Activated CD4-positive, alpha-beta T cell treated with anti-CD3 and anti-CD28 coated beads for 36 hours (primary cell): ENCODE measurements around the gene OSBPL5. TPM values are rescaled to one million over a fixed set of nuclear protein-coding genes. Genes with fewer than 3 reads are reported as not detected.
"Not testable (repeated sequence)": the region's sequence is repeated elsewhere in the genome, so short reads cannot be mapped to it uniquely, and the experiment has no call there.

ENCODE experiments used
- ATAC-seq: fragments of 200-7000 bp; cut with Tn5 transposase; one replicate; pipeline ENCODE4 v1.10.0; 2021; ENCODE audit warnings: mild to moderate bottlenecking, moderate library complexity
- CTCF ChIA-PET: fragments of 350-600 bp; sonication (Branson Sonifier 250); formaldehyde crosslinking; loops from one replicate; lab custom pipeline; 2021; ENCODE audit warnings: antibody characterized with exemption; lab: Charles Lee
- POLR2A ChIA-PET: fragments of 350-600 bp; sonication (Branson Sonifier 250); formaldehyde crosslinking; loops from one replicate; lab custom pipeline; 2021; ENCODE audit warnings: antibody characterized with exemption, inconsistent platforms; lab: Charles Lee
- DNase-seq: peaks from one replicate; pipeline ENCODE4 v3.0.0-alpha.2; 2020
- H3K27ac Mint-ChIP-seq: one replicate; pipeline ENCODE4 v1.8.0; 2021; ENCODE audit warnings: mixed read lengths
- H3K27me3 Mint-ChIP-seq: one replicate; pipeline ENCODE4 v1.8.0; 2021; ENCODE audit warnings: mixed read lengths
- H3K36me3 Mint-ChIP-seq: one replicate; pipeline ENCODE4 v1.8.0; 2021; ENCODE audit warnings: low read depth, mixed read lengths
- H3K4me1 Mint-ChIP-seq: one replicate; pipeline ENCODE4 v1.8.0; 2021; ENCODE audit warnings: mixed read lengths
- H3K4me3 Mint-ChIP-seq: one replicate; pipeline ENCODE4 v1.8.0; 2021; ENCODE audit warnings: mild to moderate bottlenecking, moderate library complexity, mixed read lengths
- H3K9me3 Mint-ChIP-seq: one replicate; pipeline ENCODE4 v1.8.0; 2021; ENCODE audit warnings: low read depth, mixed read lengths
- intact Hi-C, 2 experiments: fragments of 100-400 bp; cut with DNase I in 1 of 2; cut with micrococcal nuclease in 1 of 2; formaldehyde crosslinking; loops; one replicate each; pipeline versions ENCODE4 v1.14.2 to v1.15.1; 2022 to 2024; cut with DNase I, micrococcal nuclease
- total RNA-seq, 2 experiments: library from RNA; stranded (reverse); gene quantifications; one replicate each; pipeline ENCODE4 v1.2.3, GENCODE V29; 2021

OSBPL5 gene
- total RNA-seq, 2 experiments from 2014 or later = 5.8 to 7.1 TPM

DNA sequence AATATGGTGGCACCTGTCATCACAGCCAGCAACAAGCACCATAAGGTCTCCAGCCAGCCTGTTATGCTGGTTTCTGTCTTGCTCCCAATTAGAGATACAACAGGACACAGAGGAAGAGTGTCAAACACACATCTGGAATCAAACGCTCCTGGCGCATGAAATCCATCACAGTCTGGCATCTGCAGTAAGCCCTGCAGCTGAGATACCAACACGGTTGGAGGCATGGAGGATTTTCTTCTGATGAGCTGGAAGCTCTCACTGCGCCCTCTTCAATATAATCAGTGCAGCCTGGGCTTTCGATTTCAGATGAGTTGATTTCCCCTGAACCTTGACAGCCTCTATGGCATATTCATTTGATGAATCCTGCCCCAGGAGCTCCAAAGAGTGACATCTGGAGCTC lies 80.1 kb downstream of the OSBPL5 start:
- POLR2A ChIA-PET = no interaction called here
- intact Hi-C loops = no loop called here
- Mint-ChIP-seq H3K36me3 (no peaks in the 10 kb centered on the region), H3K4me1 (no peaks in the 10 kb centered on the region), H3K4me3 (no peak overlapping the region), H3K27me3 (peaks cover 3% of the 10 kb centered on the region), H3K9me3 (no peaks in the 10 kb centered on the region), H3K27ac (no peak overlapping the region)
- ATAC-seq (no peak), DNase-seq (no peak)
- CTCF ChIA-PET = interaction anchor here (0.9 kb wide), 1 partner anchor 551 kb away, joined by 4 read pairs; no protein-coding TSS in a partner anchor

DNA sequence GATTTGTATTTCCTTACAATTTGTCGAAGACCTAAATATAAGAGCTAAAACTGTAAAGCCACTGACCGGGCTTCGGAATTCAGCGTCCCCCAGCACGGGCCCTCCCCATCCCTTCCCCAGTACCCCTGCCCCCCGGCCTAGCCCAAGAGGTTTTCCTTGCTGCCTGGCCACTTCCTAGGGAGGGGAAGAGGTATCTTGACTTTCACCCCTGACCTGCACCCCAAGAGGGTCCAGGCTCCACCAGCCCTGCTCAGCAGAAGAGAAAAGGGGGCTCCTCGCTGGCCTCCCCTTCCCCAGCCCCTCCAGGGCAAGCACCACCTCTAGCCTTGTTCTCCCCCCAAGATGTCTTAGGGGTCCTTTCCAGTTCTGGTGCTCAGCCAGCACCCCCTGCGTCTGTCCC lies 81.8 kb downstream of the OSBPL5 start:
- ChIA-PET CTCF (no interaction called here), POLR2A (no interaction called here)
- Mint-ChIP-seq H3K27me3 (peaks cover 6% of the 10 kb centered on the region), H3K36me3 (no peaks in the 10 kb centered on the region), H3K4me3 (no peak overlapping the region), H3K9me3 (no peaks in the 10 kb centered on the region), H3K27ac (no peak overlapping the region), H3K4me1 (no peaks in the 10 kb centered on the region)
- intact Hi-C loops = no loop called here
- DNase-seq (no peak), ATAC-seq (no peak)

DNA sequence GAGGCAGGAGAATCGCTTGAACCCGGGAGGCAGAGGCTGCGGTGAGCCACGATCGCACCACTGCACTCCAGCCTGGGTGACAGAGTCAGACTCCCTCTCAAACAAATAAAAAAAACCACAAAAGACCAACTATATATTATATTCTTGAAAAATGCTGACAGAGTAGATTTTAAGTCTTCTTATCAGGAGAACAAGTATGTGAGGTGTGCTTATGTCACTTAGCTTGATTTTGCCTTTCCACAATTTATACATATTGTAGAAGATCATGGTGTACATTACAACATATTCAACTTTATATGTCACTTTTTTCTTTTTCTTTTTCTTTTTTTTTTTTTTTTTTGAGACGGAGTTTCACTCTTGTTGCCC lies 83.7 kb downstream of the OSBPL5 start:
- DNase-seq (no peak), ATAC-seq (no peak)
- Mint-ChIP-seq H3K4me3 (no peak overlapping the region), H3K36me3 (no peaks in the 10 kb centered on the region), H3K4me1 (no peaks in the 10 kb centered on the region), H3K9me3 (no peaks in the 10 kb centered on the region), H3K27ac (no peak overlapping the region), H3K27me3 (peaks cover 6% of the 10 kb centered on the region)
- POLR2A ChIA-PET = no interaction called here
- intact Hi-C loops = no loop called here
- CTCF ChIA-PET = no interaction called here

DNA sequence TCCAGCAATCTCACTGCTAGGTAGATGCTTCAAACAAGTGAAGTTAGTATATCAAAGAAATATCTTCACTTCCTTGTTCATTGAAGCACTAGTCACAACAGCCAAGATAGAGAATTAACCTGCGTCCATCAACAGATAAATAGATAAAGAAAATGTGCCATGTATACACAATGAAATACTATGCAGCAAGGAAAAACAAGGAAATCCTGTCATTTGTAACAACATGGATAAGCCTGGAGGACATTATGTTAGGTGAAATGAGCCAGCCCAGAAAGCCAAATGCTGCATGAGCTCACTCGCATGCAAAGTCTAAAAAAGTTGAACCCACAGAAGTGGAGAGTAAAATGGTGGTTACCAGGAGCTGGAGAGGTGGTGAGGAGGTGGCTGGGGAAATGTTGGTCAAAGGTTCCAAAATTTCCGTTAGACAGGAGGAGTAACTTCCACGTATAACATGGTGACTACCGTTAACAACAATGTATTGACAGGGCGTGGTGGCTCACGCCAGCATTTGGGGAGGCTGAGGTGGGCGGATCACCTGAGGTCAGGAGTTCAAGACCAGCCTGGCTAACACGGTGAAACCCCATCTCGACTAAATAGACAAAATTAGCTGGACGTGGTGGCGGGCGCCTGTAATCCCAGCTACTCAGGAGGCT lies 84.3 kb downstream of the OSBPL5 start:
- intact Hi-C loops = no loop called here
- no peak overlapping the region for H3K4me3 Mint-ChIP-seq
- CTCF ChIA-PET = interaction anchor here (0.6 kb wide), 1 partner anchor 56 kb away, joined by 3 read pairs; no protein-coding TSS in a partner anchor

DNA sequence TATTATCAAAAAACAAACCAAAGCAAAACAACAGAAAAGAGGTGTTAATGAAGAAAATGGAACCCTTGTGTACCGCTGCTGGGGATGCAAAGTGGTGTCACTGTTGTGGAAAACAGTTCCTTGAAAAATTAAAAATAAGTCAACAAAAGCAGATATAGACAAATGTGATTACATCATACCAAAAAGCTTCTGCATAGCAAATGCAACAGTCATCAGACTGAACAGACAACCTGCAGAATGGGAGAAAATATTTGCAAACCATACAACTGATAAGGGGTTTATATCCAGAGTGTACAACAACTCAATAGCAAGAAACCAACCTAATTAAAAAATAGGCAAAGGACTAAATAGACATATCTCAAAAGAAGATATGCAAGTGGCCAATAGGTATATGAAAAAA lies 85.0 kb downstream of the OSBPL5 start:
- H3K36me3 Mint-ChIP-seq = no peaks in the 10 kb centered on the region
- DNase-seq (no peak), ATAC-seq (no peak)
- POLR2A ChIA-PET = no interaction called here
- CTCF ChIA-PET = no interaction called here
- H3K27me3 Mint-ChIP-seq = peaks cover 6% of the 10 kb centered on the region
- H3K9me3 Mint-ChIP-seq = no peaks in the 10 kb centered on the region
- no peaks in the 10 kb centered on the region for H3K4me1 Mint-ChIP-seq
- no peak overlapping the region for H3K27ac Mint-ChIP-seq
- no peak overlapping the region for H3K4me3 Mint-ChIP-seq
- intact Hi-C loops = no loop called here

More for the DNA sequence above, 84.3 kb downstream of the OSBPL5 start:
- Mint-ChIP-seq H3K9me3 (no peaks in the 10 kb centered on the region), H3K36me3 (no peaks in the 10 kb centered on the region), H3K4me1 (no peaks in the 10 kb centered on the region), H3K27me3 (peaks cover 6% of the 10 kb centered on the region), H3K27ac (no peak overlapping the region)
- DNase-seq = no peak
- no peak for ATAC-seq
- POLR2A ChIA-PET = no interaction called here

DNA sequence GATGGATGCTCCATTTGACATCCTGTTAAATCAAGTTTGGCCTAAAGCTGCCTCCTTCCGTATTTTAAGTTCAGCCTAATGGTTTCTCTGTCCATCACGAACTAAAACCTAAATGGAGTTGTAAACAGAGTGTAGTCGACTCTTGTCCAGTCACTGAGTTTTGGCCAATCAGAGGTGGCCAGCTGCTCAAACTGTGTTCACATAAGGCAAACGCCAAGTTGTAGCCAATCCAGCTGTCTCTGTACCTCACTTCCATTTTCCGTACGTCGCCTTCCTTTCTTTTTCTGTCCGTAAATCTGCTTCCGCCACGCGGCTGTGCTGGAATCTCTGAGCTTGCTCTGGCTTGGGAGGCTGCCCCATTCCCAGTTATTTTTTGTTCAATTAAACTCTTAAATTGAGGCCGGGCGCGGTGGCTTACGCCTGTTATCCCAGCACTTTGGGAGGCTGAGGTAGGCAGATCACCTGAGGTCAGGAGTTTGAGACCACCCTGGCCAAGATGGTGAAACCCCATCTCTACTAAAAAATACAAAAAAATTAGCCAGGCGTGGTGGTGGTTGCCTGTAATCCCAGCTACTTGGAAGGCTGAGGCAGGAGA lies 87.2 kb downstream of the OSBPL5 start:
- ChIA-PET CTCF (no interaction called here), POLR2A (no interaction called here)
- H3K36me3 Mint-ChIP-seq = no peaks in the 10 kb centered on the region
- H3K27me3 Mint-ChIP-seq = peaks cover 6% of the 10 kb centered on the region
- H3K4me3 Mint-ChIP-seq = no peak overlapping the region
- H3K4me1 Mint-ChIP-seq = no peaks in the 10 kb centered on the region
- H3K27ac Mint-ChIP-seq = no peak overlapping the region
- intact Hi-C loops = no loop called here
- no peaks in the 10 kb centered on the region for H3K9me3 Mint-ChIP-seq
- ATAC-seq (no peak), DNase-seq (no peak)

DNA sequence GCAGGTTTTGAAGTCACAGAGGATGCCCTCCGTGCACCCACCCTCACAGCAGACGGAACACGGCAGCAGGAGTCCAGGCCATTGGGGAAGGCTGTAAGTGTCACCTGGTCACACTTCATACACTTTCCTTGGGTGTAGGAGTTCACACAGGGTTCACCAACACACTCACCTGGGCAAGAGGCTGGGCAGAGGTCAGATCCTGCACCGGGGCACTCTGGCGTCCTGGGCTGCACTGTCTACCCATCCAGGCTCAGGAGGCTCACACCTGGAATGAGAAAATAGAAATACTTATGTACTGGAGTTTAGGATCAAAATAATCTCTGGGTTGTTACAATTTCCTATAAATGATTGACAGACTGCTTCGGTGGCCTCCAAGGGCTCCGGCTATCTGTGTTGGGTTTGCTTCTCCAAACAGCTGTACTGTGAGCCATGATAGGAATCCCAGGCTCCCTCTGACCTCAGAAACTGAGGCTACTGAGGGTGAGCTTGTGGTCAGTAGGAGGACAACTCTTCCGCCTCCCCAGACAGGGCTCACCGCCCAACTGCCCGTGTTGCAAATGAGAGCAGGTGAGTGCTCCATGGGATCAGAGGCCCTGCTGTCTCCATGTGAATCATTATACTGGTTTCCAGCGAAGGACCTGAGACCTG lies 87.8 kb downstream of the OSBPL5 start:
- intact Hi-C loops = no loop called here
- no peak overlapping the region for H3K4me3 Mint-ChIP-seq
- ChIA-PET CTCF (interaction anchor here (1.2 kb wide), 1 partner anchor 14 kb away, joined by 4 read pairs; no protein-coding TSS in a partner anchor), POLR2A (no interaction called here)
- no peaks in the 10 kb centered on the region for H3K9me3 Mint-ChIP-seq
- no peak overlapping the region for H3K27ac Mint-ChIP-seq
- DNase-seq (no peak), ATAC-seq (no peak)
- peaks cover 6% of the 10 kb centered on the region for H3K27me3 Mint-ChIP-seq
- no peaks in the 10 kb centered on the region for H3K4me1 Mint-ChIP-seq
- no peaks in the 10 kb centered on the region for H3K36me3 Mint-ChIP-seq

DNA sequence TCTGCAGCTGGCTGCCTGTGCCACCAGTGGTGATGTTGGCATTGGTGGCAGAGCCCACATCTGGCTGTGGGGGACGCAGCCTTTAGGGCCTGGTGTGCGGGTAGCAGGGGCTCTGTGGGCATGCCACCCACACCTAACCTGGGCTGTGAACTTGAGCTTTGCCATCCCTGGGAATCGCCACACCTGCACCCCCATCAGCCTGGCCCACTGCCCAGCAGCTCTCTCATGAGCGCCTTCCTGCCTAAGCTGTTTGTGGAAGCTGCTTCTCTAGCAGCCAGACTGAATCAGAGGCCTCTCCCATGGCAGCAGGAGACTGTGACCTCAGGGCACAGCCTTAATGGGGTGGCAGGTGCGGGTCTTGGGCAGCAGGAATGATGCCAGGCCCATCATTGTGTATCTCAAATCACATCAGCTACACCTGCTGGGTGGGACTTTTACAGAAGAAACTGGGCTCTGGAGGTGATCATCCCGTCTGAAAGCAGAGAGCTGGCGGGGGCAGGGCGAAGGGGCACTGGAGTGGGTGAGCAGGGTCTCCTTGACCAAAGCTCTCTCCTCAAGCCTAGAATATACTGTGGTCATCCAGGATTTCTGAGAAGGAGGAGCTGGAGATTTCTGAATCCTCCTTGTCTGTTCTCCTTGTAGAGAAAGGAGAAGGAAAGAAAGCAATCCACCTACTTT lies 90.1 kb downstream of the OSBPL5 start:
- CTCF ChIA-PET = interaction anchor here (0.9 kb wide), 1 partner anchor 16 kb away, joined by 3 read pairs; no protein-coding TSS in a partner anchor
- Mint-ChIP-seq H3K27ac (no peak overlapping the region), H3K27me3 (peaks cover 4% of the 10 kb centered on the region), H3K9me3 (no peaks in the 10 kb centered on the region), H3K4me1 (no peaks in the 10 kb centered on the region), H3K36me3 (no peaks in the 10 kb centered on the region), H3K4me3 (no peak overlapping the region)
- POLR2A ChIA-PET = interaction anchor here (0.6 kb wide), 1 partner anchor 332 kb away, joined by 3 read pairs; no protein-coding TSS in a partner anchor
- no peak for DNase-seq
- intact Hi-C loops = no loop called here
- ATAC-seq = no peak

DNA sequence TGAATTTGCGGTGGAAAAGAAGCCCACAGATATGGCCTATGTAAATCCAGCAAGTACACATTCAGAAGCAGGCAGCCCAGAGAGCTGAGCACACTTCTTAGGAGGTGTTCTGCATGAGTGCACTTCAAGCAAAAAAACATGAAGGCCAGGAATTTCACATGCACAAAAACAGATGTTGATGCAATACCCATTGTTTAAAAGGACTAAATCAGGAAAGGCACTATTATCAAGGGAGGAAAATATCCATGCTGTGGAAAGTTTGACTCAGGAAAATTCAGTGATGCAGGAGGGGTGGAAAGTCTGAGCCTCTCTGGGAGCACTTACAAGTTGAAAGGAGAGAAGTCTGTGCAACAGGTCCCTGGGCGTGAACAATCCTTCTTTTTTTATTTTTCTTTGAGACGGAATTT lies 92.1 kb downstream of the OSBPL5 start:
- no peaks in the 10 kb centered on the region for H3K4me1 Mint-ChIP-seq
- H3K4me3 Mint-ChIP-seq = no peak overlapping the region
- intact Hi-C loops = no loop called here
- POLR2A ChIA-PET = no interaction called here
- H3K27me3 Mint-ChIP-seq = peaks cover 5% of the 10 kb centered on the region
- H3K36me3 Mint-ChIP-seq = no peaks in the 10 kb centered on the region
- no peaks in the 10 kb centered on the region for H3K9me3 Mint-ChIP-seq
- ATAC-seq (no peak), DNase-seq (no peak)
- no peak overlapping the region for H3K27ac Mint-ChIP-seq
- CTCF ChIA-PET = interaction anchor here (1.5 kb wide), 1 partner anchor 18 kb away, joined by 3 read pairs; no protein-coding TSS in a partner anchor

DNA sequence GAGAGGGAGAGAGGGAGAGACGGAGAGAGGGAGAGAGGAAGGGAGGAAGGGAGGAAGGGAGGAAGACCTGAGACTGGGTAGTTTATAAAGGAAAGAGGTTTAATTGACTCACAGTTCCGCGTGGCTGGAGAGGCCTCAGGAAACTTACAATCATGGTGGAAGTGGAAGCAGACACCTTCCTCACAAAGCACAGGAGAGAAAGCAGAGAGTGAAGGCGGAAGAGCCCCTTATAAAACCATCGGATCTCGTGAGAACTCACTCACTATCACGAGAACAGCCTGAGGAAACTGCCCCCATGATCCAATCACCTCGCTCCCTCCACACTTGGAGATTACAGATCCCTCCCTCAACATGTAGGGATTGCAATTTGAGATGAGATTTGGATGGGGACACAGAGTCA lies 95.7 kb downstream of the OSBPL5 start:
- no peak for DNase-seq
- Mint-ChIP-seq H3K4me3 (no peak overlapping the region), H3K27ac (no peak overlapping the region), H3K36me3 (no peaks in the 10 kb centered on the region), H3K27me3 (peaks cover 9% of the 10 kb centered on the region), H3K9me3 (no peaks in the 10 kb centered on the region), H3K4me1 (no peaks in the 10 kb centered on the region)
- intact Hi-C loops = no loop called here
- ATAC-seq = no peak
- ChIA-PET POLR2A (no interaction called here), CTCF (interaction anchor here (0.6 kb wide), 1 partner anchor 850 kb away, joined by 3 read pairs; no protein-coding TSS in a partner anchor)

DNA sequence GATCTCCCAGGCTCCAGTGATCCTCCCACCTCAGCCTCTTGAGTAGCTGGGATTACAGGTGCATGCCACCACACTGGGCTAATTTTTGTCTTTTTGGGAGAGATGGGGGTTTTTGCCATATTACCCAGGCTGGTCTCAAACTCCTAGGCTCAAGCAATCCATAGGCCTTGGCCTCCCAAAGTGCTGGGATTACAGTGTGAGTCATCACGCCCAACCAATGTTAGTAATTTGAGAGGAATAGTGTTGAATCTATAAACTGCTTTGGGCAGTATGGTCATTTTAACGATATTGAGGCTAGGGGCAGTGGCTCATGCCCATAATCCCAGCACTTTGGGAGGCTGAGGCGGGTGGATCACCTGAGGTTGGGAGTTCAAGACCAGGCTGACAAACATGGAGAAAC lies 98.8 kb downstream of the OSBPL5 start:
- intact Hi-C loops, POLR2A ChIA-PET, DNase-seq, ATAC-seq, H3K4me3 Mint-ChIP-seq, CTCF ChIA-PET, H3K27me3 Mint-ChIP-seq, H3K4me1 Mint-ChIP-seq, H3K9me3 Mint-ChIP-seq, H3K27ac Mint-ChIP-seq, H3K36me3 Mint-ChIP-seq: not testable (repeated sequence)
